Pancreas (tissue), 10 donors: ENCODE results near the gene FAM120A. TPM values are rescaled to one million over a fixed set of nuclear protein-coding genes. Genes with fewer than 3 reads are reported as not detected.
A peak's percentile ranks its signal among the peaks of the same experiment; 100 is the strongest.

Source experiments
- ATAC-seq, 4 donors: fragments of 200-7000 bp; cut with Tn5 transposase; one replicate each; pipeline versions ENCODE4 v1.8.0 to v1.9.1; 2020; ENCODE audit warnings: mild to moderate bottlenecking in 4 of 4, moderate library complexity in 4 of 4
- DNase-seq, 6 donors: peaks; one replicate each; pipeline ENCODE4 v3.0.0-alpha.2; 2020
- FAIRE-seq: peaks from 2 replicates; lab custom pipeline; 2012; peaks lifted over from hg19 to GRCh38; lab: Jason Lieb, UNC
- H3K27ac ChIP-seq, 4 donors: fragments of 200-600 bp; sonication (generic); 1 replicate in 3 of 4; 2 replicates in 1 of 4; pipeline versions ENCODE4 v1.5.0 to v1.8.0; 2020
- H3K27me3 ChIP-seq, 4 donors: fragments of 200-600 bp; one replicate each; pipeline ENCODE4 v1.8.0; 2021
- H3K36me3 ChIP-seq, 3 donors: fragments of 200-600 bp; sonication (generic) in 1 of 3; one replicate each; pipeline versions ENCODE4 v1.5.0 to v1.8.0; 2020 to 2021
- H3K4me1 ChIP-seq, 3 donors: fragments of 200-600 bp; one replicate each; pipeline ENCODE4 v1.8.0; 2021
- H3K4me3 ChIP-seq, 4 donors: fragments of 200-600 bp; sonication (generic) in 2 of 4; one replicate each; pipeline versions ENCODE4 v1.5.0 to v1.8.0; 2020 to 2021
- H3K9me3 ChIP-seq, 4 donors: fragments of 200-600 bp; one replicate each; pipeline ENCODE4 v1.8.0; 2021
- CTCF ChIP-seq, 4 donors: fragments of 200-600 bp; sonication (generic) in 3 of 4; IDR thresholded peaks; one replicate each; pipeline versions ENCODE4 v1.5.0 to v1.8.0; 2021; ENCODE audit warnings: antibody characterized with exemption in 4 of 4
- WGBS, 2 donors: extraction: QIAGEN DNeasy Blood & Tissue Kit; methylation state at CpG; one replicate each; pipeline ENCODE4 v1.1.7; 2013; 5-methylcytosine and 5-hydroxymethylcytosine counted together
- intact Hi-C, 3 donors: fragments of 100-400 bp; cut with DNase I; formaldehyde crosslinking; loops; one replicate each; pipeline versions ENCODE4 v1.11.1 to v1.14.2; 2022
- polyA plus RNA-seq, 2 donors: library from polyadenylated mRNA; stranded (reverse); fragments of 200-250 nt; gene quantifications; one replicate each; pipeline ENCODE4 v1.2.3, GENCODE V29; 2013
- total RNA-seq, 6 donors: library from RNA; stranded (reverse); fragmentation: NEBNext Ultra II Directional in 4 of 6; extraction: Animal tissue kit (Norgen Biotek cat#: 25700) in 4 of 6; gene quantifications; one replicate each; pipeline versions ENCODE4 v1.2.1 to v1.2.4, GENCODE V29; 2021 to 2023
- donor health status: healthy with polysubstance abuse.
- donor health status: DM: no; HTN: no; CAD: no; lungs with moderate emphysema.
- donor health status: DM: no; HTN: no; CAD: no.
- donor health status: control.
- donor health status: control.
- donor health status: Bipolar disorder and iron deficiency.
- donor health status: DM: yes; HTN: yes; CAD: no.
- donor health status: DM: no; HTN: no; CAD: no.
- donor health status: DM: no; HTN: no; CAD: no.
- donor health status: DM: yes; HTN: yes; CAD: no.

The FAM120A gene
- total and polyA plus RNA-seq, 8 donors = 24.2 to 66.4 (median 54.0) TPM

DNA sequence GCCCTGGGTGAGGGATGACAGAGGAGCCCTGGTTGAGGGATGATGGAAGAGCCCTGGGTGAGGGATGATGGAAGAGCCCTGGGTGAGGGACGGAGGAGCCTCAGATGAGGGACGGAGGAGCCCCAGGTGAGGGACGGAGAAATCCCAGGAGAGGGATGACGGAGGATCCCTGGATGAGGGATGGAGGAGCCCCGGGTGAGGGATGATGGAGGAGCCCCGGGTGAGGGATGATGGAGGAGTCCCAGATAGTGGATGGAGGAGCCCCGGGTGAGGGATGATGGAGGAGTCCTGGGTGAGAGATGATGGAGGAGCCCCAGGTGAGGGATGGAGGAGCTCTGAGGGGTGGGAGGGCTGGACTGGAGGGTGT is 135.8 kb downstream of the FAM120A start:
- intact Hi-C loops = no loop called here
- H3K9me3 ChIP-seq = no peaks in the 10 kb centered on the region

GRCh38 chr9:93587651-93588347 is 136.3 kb downstream of the FAM120A start:
- Histone ChIP-seq H3K36me3 (no peaks in the 10 kb centered on the region), H3K27ac (no peak overlapping the region), H3K9me3 (no peaks in the 10 kb centered on the region), H3K4me1 (peaks cover 21 to 23% (median 22%) of the 10 kb centered on the region in 3 donors), H3K4me3 (no peak overlapping the region), H3K27me3 (no peaks in the 10 kb centered on the region)
- no peak for ATAC-seq
- no peak for FAIRE-seq
- peak in 1 of 6 donors; percentile 13 for DNase-seq
- no peak for TF ChIP-seq CTCF (IDR thresholded peaks at IDR 0.05)
- intact Hi-C loops = no loop called here
- 89 to 94% methylated on average over 10 to 11 of the region's 11 CpGs for WGBS, 2 donors

More for the DNA sequence above, 135.8 kb downstream of the FAM120A start:
- peak in 1 of 6 donors; percentile 3 for DNase-seq
- no peak for FAIRE-seq
- WGBS, 2 donors = 92 to 94% methylated on average over 7 of the region's 7 CpGs
- no peak for TF ChIP-seq CTCF (IDR thresholded peaks at IDR 0.05)
- Histone ChIP-seq H3K4me3 (no peak overlapping the region), H3K36me3 (no peaks in the 10 kb centered on the region), H3K4me1 (peaks cover 26 to 28% (median 27%) of the 10 kb centered on the region in 3 donors), H3K27me3 (no peaks in the 10 kb centered on the region), H3K27ac (no peak overlapping the region)
- ATAC-seq = no peak

- H3K4me3 ChIP-seq = no peak overlapping the region
- H3K27me3 ChIP-seq = no peaks in the 10 kb centered on the region
- ATAC-seq (peak in 1 of 4 donors; percentile 16), DNase-seq (peak in 1 of 6 donors; percentile 18), FAIRE-seq (no peak)
- peak overlapping the region in 1 of 4 donors; percentile 28 for H3K27ac ChIP-seq
- H3K36me3 ChIP-seq = no peaks in the 10 kb centered on the region
- intact Hi-C loops = no loop called here
- H3K4me1 ChIP-seq = peaks cover 14 to 26% (median 16%) of the 10 kb centered on the region in 3 donors
- TF ChIP-seq CTCF (IDR thresholded peaks at IDR 0.05) = no peak
- WGBS, 2 donors = 70 to 76% methylated on average over 12 of the region's 12 CpGs
- no peaks in the 10 kb centered on the region for H3K9me3 ChIP-seq
Observed at GRCh38 chr9:93588641-93589609, 137.4 kb downstream of the FAM120A start.

GRCh38 chr9:93589688-93590087 is 138.2 kb downstream of the FAM120A start:
- peaks cover 14 to 26% (median 16%) of the 10 kb centered on the region in 3 donors for H3K4me1 ChIP-seq
- ATAC-seq (peak; percentile 45 to 74 (median 62)), FAIRE-seq (no peak), DNase-seq (peak in 1 of 6 donors; percentile 46)
- no peaks in the 10 kb centered on the region for H3K36me3 ChIP-seq
- no peak for TF ChIP-seq CTCF (IDR thresholded peaks at IDR 0.05)
- 14 to 16% methylated on average over 8 of the region's 8 CpGs for WGBS, 2 donors
- no peaks in the 10 kb centered on the region for H3K9me3 ChIP-seq
- intact Hi-C loops = no loop called here
- H3K4me3 ChIP-seq = no peak overlapping the region
- H3K27ac ChIP-seq = peak overlapping the region in 1 of 4 donors; percentile 28
- H3K27me3 ChIP-seq = no peaks in the 10 kb centered on the region
